ENCODE results near the gene SLFN12L. TPM values are rescaled to one million over a fixed set of nuclear protein-coding genes. Genes with fewer than 3 reads are reported as not detected.

SLFN12L gene
- total and polyA plus RNA-seq, 2 experiments from 2014 or later, result not detected

DNA sequence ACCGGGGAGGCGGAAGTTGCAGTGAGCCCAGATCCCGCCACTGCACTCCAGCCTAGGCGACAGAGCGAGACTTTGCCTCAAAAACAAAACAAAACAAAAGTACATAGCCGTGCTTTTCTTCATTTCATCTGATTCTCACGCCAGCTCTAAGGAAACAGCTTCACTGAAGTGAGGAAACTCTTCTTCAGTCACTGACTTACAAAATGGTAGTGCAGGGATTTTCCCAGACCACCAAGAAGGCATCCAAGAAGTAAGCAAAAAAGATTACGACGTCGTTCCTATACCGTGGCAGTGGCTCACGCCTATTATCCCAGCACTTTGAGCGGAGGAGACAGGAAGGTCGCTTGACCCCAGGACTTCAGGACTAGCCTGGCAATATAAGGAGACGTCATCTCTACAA is 48.5 kb downstream of the SLFN12L start:
- H3K4me3 ChIP-seq, result no peak overlapping the region
- no peak overlapping the region for H3K27ac ChIP-seq
- no peaks in the 10 kb centered on the region for H3K36me3 ChIP-seq
- H3K27me3 ChIP-seq, result peaks cover 100% of the 10 kb centered on the region
- TF ChIP-seq, protein P1, sequence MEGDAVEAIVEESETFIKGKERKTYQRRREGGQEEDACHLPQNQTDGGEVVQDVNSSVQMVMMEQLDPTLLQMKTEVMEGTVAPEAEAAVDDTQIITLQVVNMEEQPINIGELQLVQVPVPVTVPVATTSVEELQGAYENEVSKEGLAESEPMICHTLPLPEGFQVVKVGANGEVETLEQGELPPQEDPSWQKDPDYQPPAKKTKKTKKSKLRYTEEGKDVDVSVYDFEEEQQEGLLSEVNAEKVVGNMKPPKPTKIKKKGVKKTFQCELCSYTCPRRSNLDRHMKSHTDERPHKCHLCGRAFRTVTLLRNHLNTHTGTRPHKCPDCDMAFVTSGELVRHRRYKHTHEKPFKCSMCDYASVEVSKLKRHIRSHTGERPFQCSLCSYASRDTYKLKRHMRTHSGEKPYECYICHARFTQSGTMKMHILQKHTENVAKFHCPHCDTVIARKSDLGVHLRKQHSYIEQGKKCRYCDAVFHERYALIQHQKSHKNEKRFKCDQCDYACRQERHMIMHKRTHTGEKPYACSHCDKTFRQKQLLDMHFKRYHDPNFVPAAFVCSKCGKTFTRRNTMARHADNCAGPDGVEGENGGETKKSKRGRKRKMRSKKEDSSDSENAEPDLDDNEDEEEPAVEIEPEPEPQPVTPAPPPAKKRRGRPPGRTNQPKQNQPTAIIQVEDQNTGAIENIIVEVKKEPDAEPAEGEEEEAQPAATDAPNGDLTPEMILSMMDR (IDR thresholded peaks at IDR 0.05; ENCODE audit: low read depth, low read length), result no peak
- H3K4me1 ChIP-seq (ENCODE audit: low read depth), result no peaks in the 10 kb centered on the region
- DNase-seq (ENCODE audit: low read depth in 1 of 2, low spot score in 1 of 2), result no peak
- H3K9me3 ChIP-seq (ENCODE audit: low read depth), result no peaks in the 10 kb centered on the region

DNA sequence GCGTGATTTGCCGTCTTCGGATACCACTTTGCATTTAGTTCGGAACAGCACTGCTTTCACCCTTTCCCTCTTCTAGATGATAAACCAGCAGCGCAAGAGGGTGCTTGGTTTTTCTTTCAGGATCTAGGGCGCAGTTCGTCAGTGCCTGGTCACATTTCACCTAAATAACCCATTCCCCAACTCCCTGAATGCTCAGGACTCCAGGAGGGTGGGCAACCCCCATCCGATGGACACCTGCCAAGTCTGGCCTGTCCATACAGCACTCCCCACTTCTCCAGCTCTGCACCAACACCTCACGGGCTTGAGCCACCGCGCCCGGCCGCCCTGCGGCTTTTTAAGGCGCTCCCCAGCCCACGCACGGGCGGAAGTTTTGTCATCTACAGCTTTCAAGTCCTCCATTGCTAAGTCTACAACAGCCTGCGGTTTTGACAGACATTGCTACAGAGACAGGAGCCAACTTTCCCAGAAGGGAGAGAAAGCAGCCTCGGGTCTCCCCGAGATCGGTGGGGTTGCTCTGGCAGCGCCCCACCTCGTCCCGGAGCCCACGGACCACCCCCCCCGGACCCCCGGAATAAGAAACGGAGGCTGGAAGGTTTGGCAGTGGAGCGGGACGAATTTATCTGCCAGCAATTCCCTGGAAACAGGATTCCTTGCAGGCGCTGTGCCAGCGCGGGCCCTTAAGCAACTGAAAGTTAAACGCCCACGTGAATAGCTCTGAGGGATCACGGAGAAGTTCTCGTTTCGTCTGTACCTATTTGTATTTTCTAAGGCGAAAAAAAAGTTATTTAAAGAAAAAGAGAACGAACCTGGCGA is 50.4 kb downstream of the SLFN12L start:
- no peaks in the 10 kb centered on the region for H3K4me1 ChIP-seq (ENCODE audit: low read depth)
- no peaks in the 10 kb centered on the region for H3K9me3 ChIP-seq (ENCODE audit: low read depth)
- no peak overlapping the region for H3K27ac ChIP-seq
- TF ChIP-seq, protein P1 (IDR thresholded peaks at IDR 0.05; ENCODE audit: low read depth, low read length), result no peak
- peak; percentile 44 to 90 for DNase-seq (ENCODE audit: low read depth in 1 of 2, low spot score in 1 of 2)
- H3K36me3 ChIP-seq, result no peaks in the 10 kb centered on the region
- H3K27me3 ChIP-seq, result peaks cover 100% of the 10 kb centered on the region
- peak overlapping the region; percentile 22 for H3K4me3 ChIP-seq

DNA sequence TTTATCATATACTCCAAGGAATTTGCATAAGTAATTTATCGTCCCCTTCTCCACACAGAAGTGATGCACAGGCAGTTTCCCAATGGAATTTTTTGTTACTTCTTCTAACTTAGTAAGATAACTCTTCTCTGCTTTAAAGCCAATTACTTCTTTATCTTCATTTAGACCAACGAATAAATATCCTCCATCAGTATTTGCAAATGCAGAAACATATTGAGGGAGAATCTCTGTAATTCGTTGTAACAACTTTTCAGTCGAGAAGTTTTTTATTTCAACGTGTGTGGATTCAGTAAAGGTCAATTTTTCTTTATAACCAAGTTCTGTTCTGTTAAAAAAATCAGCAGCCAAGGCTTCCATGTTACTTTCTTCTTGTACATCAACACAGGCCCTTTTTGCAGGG is 58.2 kb downstream of the SLFN12L start:
- no peak for DNase-seq (ENCODE audit: low read depth in 1 of 2, low spot score in 1 of 2)
- TF ChIP-seq, protein P1 (IDR thresholded peaks at IDR 0.05; ENCODE audit: low read depth, low read length), result no peak
- no peaks in the 10 kb centered on the region for H3K4me1 ChIP-seq (ENCODE audit: low read depth)
- H3K36me3 ChIP-seq, result no peaks in the 10 kb centered on the region
- H3K27ac ChIP-seq, result no peak overlapping the region
- no peaks in the 10 kb centered on the region for H3K9me3 ChIP-seq (ENCODE audit: low read depth)
- peaks cover 97% of the 10 kb centered on the region for H3K27me3 ChIP-seq
- H3K4me3 ChIP-seq, result no peak overlapping the region

DNA sequence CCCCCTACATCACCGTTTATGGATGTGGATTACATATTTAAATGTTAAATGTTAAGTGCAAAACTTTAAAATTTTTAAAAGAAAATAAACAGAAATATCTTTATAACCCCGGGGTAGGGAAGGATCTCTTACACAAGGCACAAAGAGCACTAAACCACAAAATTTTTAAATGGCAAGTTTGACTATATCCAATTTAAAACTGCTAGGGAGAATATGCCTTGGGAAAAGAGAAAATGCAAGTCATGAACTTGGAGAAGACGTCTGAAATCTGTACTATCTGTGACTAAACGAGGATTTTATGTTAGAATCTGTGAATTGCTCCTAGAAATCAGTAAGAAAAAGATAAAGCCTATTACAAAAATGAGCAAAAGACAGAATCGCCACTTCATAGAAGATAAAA is 60.2 kb downstream of the SLFN12L start:
- peaks cover 93% of the 10 kb centered on the region for H3K27me3 ChIP-seq
- no peak overlapping the region for H3K27ac ChIP-seq
- no peak overlapping the region for H3K4me3 ChIP-seq
- H3K4me1 ChIP-seq (ENCODE audit: low read depth), result no peaks in the 10 kb centered on the region
- H3K9me3 ChIP-seq (ENCODE audit: low read depth), result no peaks in the 10 kb centered on the region
- DNase-seq (ENCODE audit: low read depth in 1 of 2, low spot score in 1 of 2), result no peak
- TF ChIP-seq, protein P1 (IDR thresholded peaks at IDR 0.05; ENCODE audit: low read depth, low read length), result no peak
- no peaks in the 10 kb centered on the region for H3K36me3 ChIP-seq

DNA sequence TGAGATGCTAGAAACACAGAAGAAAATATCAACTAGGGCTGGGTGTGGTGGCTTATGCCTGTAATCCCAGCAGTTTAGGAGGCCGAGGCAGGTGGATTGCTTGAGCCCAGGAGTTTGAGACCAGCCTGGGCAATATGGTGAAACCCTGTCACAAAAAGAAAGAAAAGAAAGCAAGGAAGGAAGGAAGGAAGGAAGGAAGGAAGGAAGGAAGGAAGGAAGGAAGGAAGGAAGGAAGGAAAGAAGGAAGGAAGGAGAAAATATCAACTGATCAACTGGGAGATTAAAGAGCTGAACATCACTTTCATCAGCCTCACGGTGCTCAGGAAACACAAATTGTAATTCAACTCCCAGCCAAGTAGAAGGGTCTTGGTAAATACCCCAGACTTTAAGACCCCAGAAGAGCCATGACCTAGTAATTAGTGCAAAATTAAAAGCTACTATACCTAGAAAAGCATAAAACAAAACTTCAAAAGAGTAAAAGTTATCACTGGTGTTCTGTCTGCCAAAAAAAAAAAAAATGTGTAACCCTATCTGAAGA is 61.1 kb downstream of the SLFN12L start:
- H3K9me3 ChIP-seq (ENCODE audit: low read depth), result no peaks in the 10 kb centered on the region
- no peak overlapping the region for H3K27ac ChIP-seq
- TF ChIP-seq, protein P1 (IDR thresholded peaks at IDR 0.05; ENCODE audit: low read depth, low read length), result no peak
- H3K4me1 ChIP-seq (ENCODE audit: low read depth), result no peaks in the 10 kb centered on the region
- peaks cover 87% of the 10 kb centered on the region for H3K27me3 ChIP-seq
- H3K36me3 ChIP-seq, result no peaks in the 10 kb centered on the region
- H3K4me3 ChIP-seq, result no peak overlapping the region
- DNase-seq (ENCODE audit: low read depth in 1 of 2, low spot score in 1 of 2), result no peak

Data from cardiac muscle cell (in vitro differentiated cells and primary cell).